ENCODE results near the gene SH3D19. TPM values are rescaled to one million over a fixed set of nuclear protein-coding genes. Genes with fewer than 3 reads are reported as not detected.
"Not testable (repeated sequence)": the region's sequence is repeated elsewhere in the genome, so short reads cannot be mapped to it uniquely, and the experiment has no call there.

The SH3D19 gene
- total RNA-seq, 4 donors from 2014 or later: 159 to 295 (median 224) TPM

DNA sequence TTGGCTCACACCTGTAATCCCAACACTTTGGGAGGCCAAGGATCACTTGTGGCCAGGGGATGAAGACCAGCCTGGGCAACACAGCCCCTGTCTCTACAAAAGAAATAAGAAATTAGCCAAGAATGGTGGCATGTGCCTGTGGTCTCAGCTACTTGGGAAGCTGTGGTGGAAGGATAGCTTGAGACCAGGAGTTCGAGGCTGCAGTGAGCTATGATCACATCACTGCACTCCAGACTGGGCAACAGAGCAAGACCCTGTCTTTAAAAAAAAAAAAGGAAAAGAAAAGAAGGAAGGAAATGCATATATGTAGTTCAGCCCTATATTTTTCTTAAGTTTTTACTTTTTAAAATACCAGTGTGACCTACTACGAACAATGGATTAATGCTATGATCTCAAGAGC is 33.4 kb downstream of the SH3D19 start:
- Histone ChIP-seq H3K27ac (no peak overlapping the region), H3K27me3 (no peaks in the 10 kb centered on the region), H3K36me3 (no peaks in the 10 kb centered on the region), H3K4me3 (no peak overlapping the region), H3K9me3 (no peaks in the 10 kb centered on the region), H3K4me1 (peaks cover 0 to 28% (median 0%) of the 10 kb centered on the region in 4 donors)
- no peak for TF ChIP-seq POLR2A (IDR thresholded peaks at IDR 0.05)
- TF ChIP-seq, protein P1, sequence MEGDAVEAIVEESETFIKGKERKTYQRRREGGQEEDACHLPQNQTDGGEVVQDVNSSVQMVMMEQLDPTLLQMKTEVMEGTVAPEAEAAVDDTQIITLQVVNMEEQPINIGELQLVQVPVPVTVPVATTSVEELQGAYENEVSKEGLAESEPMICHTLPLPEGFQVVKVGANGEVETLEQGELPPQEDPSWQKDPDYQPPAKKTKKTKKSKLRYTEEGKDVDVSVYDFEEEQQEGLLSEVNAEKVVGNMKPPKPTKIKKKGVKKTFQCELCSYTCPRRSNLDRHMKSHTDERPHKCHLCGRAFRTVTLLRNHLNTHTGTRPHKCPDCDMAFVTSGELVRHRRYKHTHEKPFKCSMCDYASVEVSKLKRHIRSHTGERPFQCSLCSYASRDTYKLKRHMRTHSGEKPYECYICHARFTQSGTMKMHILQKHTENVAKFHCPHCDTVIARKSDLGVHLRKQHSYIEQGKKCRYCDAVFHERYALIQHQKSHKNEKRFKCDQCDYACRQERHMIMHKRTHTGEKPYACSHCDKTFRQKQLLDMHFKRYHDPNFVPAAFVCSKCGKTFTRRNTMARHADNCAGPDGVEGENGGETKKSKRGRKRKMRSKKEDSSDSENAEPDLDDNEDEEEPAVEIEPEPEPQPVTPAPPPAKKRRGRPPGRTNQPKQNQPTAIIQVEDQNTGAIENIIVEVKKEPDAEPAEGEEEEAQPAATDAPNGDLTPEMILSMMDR (IDR thresholded peaks at IDR 0.05): no peak
- no peak for DNase-seq

DNA sequence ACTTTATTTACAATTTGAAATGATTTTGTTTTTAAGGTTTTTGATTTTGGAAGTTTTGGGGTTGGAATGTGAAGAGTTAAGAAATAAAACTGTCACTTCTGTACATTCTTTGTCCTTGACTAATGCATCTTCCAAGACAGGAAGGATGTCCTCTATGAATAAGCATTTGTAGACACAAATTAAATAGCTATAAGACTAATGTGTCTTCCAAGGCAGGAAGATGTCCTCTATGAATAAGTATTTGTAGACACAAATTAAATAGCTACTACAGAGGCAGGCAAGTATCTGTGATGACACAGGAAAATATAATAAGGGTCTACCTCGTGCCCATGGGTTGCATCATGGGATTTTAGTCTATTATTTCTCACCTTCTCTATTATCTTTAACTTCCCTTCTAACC is 33.9 kb downstream of the SH3D19 start:
- TF ChIP-seq POLR2A (IDR thresholded peaks at IDR 0.05): no peak
- TF ChIP-seq, protein P1 (IDR thresholded peaks at IDR 0.05): no peak
- DNase-seq: no peak
- Histone ChIP-seq H3K36me3 (no peaks in the 10 kb centered on the region), H3K4me1 (peaks cover 0 to 23% (median 0%) of the 10 kb centered on the region in 4 donors), H3K27ac (no peak overlapping the region), H3K27me3 (no peaks in the 10 kb centered on the region), H3K4me3 (no peak overlapping the region), H3K9me3 (no peaks in the 10 kb centered on the region)

DNA sequence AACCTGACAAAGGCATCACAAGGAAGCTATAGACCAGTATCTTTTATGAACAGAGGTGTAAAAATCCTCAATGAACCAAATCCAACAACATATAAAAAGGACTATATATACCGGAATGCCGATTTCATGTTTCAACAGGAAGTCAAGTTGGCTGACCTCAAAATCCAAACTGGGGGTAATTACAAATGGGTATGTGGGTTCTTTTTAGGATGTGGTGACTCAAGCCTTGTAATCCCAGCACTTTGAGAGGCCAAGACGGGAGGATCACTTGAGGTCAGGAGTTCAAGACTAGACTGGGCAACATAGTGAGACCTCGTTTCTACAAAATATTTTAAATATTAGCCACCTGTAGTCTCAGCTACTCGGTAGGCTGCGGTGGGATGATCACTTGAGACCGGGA is 38.0 kb downstream of the SH3D19 start:
- H3K4me3 ChIP-seq: no peak overlapping the region
- TF ChIP-seq, protein P1 (IDR thresholded peaks at IDR 0.05): no peak
- no peak for TF ChIP-seq POLR2A (IDR thresholded peaks at IDR 0.05)
- no peaks in the 10 kb centered on the region for H3K9me3 ChIP-seq
- no peak overlapping the region for H3K27ac ChIP-seq
- no peaks in the 10 kb centered on the region for H3K4me1 ChIP-seq
- no peak for DNase-seq
- no peaks in the 10 kb centered on the region for H3K27me3 ChIP-seq
- H3K36me3 ChIP-seq: no peaks in the 10 kb centered on the region

DNA sequence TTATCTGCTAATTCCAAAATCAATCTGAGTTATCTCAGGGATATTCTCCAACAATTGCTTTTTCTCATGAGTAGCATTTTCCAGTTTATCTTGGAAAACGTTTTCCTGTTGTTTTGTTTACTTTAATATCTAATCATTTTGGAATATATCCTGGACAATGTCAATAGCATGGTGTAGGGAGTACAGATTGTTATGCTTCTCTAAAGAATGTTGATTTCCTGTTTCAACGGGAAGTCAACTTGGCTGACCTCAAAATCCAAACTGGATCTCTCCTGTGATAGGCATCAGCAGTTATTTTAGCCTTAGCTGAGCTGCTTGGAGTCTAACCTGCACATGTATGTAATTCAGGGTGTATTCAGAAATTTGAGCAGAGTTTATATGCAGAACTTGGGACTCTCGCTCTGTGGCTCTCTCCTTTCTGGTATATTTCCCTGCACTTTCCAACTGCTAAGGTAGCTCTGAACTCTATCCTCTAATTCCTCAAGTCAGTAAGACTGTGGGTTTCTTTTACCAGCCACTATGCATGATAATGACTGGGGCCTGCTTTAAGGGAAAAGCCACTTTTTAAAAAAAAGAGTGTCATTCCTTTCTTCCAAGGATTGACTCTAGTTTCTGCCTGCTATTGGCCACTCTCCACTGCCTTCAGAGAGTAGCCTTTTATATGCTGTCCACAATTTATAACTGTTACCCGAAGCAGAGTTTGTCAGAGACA is 40.7 kb downstream of the SH3D19 start:
- DNase-seq: no peak
- Histone ChIP-seq H3K36me3 (no peaks in the 10 kb centered on the region), H3K27ac (no peak overlapping the region), H3K9me3 (no peaks in the 10 kb centered on the region), H3K4me1 (peaks cover 0 to 4% (median 0%) of the 10 kb centered on the region in 4 donors), H3K27me3 (no peaks in the 10 kb centered on the region), H3K4me3 (no peak overlapping the region)
- TF ChIP-seq POLR2A (IDR thresholded peaks at IDR 0.05): no peak
- TF ChIP-seq, protein P1 (IDR thresholded peaks at IDR 0.05): no peak

DNA sequence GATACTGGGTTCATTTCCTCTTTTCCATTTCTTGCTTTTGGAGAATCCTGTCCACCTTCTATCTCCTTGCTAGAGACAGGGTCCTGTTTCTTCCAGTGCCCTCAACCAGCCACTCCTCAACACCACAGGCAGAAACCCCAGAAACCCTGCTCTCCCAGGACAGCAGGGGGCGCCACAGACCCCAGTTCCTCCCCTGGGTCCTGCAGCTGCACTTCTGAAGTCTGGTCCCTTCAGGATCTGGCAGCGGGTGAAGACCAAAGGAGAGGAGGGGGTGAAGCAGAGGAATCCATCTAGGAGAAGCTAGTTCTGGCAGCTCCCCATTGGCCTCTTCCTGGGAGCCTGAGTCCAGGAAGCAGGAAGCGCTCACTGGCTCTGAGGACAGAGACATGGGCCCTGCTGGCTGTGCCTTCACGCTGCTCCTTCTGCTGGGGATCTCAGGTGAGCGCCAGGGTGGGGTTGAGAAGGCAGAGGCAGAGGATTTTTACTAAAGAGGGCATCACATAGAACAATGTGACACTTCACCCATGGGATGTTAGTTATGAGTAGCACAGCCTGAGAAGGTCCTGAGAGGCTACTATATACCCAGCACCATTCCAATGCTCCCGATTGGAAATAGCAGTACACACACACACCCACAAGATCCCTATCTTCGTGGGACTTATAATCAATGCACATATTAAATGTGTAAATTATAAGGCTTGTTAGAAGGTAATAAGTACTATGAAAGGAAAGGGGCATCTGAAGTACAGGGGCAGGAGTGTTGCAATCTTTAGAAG is 48.4 kb downstream of the SH3D19 start, which contains the start of gene PRSS48:
Gene PRSS48, plus strand, starts transcription at position 375 of the 776 bp plus-strand sequence. Its CDS starts 12 bp downstream, at position 387.
- peak; percentile 16 to 85 (median 76) for DNase-seq
- H3K9me3 ChIP-seq: no peaks in the 10 kb centered on the region
- peaks cover 0 to 4% (median 0%) of the 10 kb centered on the region in 4 donors for H3K4me1 ChIP-seq
- H3K36me3 ChIP-seq: no peaks in the 10 kb centered on the region
- no peaks in the 10 kb centered on the region for H3K27me3 ChIP-seq
- H3K27ac ChIP-seq: no peak within 1 kb of the TSS
- no peak for TF ChIP-seq POLR2A (IDR thresholded peaks at IDR 0.05)
- TF ChIP-seq, protein P1 (IDR thresholded peaks at IDR 0.05): peak in 4 of 6 experiments; percentile 49 to 75 (median 66)
- no peak within 1 kb of the TSS for H3K4me3 ChIP-seq

DNA sequence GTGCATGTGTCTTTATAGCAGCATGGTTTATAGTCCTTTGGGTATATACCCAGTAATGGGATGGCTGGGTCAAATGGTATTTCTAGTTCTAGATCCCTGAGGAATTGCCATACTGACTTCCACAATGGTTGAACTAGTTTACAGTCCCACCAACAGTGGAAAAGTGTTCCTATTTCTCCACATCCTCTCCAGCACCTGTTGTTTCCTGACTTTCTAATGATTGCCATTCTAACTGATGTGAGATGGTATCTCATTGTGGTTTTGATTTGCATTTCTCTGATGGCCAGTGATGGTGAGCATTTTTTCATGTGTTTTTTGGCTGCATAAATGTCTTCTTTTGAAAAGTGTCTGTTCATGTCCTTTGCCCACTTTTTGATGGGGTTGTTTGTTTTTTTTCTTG is 56.5 kb downstream of the SH3D19 start:
- not testable (repeated sequence) for H3K27me3 ChIP-seq, H3K27ac ChIP-seq, H3K4me1 ChIP-seq, H3K36me3 ChIP-seq, H3K9me3 ChIP-seq, DNase-seq, H3K4me3 ChIP-seq

Data from Peyer's patch (tissue), 4 donors.